ENCODE data around the gene PLEKHM1. TPM values are rescaled to one million over a fixed set of nuclear protein-coding genes. Genes with fewer than 3 reads are reported as not detected.
A peak's percentile ranks its signal among the peaks of the same experiment; 100 is the strongest.

Gene PLEKHM1
- total and polyA plus RNA-seq, 4 experiments from 2014 or later, result 6.8 to 92.5 (median 50.9) TPM

DNA sequence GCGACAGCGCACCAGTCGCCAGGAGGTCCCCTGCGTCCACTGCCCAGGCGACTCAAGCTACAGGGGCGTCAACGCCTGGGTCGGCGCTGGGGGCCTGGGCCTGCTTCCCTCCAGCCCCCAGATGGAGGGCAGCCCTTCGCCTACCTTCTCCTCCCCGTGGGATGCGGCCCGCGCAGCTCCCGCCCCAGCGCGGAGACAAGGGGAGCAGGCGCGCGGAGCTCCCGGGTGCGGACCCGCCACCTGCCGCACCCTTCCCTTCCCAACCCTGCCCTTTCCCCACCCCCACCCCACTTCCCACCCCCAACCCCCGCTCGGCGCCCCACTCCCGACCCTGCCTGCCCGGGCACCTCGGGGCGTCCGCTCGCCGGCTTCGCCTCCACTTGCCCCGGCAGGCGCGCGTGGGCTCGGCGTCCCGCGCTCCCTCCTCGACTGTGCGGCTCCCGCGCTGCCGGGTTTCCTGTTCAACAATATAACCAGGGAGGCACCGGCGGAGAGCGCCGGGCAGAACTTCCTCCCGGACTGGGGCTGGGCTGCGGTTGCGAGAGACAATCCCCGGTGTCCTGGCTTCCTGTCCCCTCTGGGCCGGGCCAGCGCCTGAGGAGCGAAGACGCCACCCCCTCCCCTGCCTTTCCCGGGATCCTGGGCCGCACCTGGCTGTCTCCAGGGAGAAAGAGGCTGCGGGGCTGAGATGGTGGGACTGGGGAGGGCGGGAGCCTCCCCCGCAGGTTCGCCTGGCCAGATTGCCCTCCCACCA lies 57.9 kb downstream of the PLEKHM1 start, which contains the start of gene ARHGAP27:
ARHGAP27 (minus strand) TSS at position 466 of the 754 bp plus-strand sequence. CDS start 2,591 bp downstream, outside the sequence.
- Histone ChIP-seq H3K9me3 (ENCODE audit: control insufficient read depth in 1 of 2, low read length in 2 of 2) (no peaks in the 10 kb centered on the region), H3K4me1 (ENCODE audit: insufficient read depth, low read length) (peaks cover 19% of the 10 kb centered on the region), H3K36me3 (ENCODE audit: insufficient read depth, low read length) (no peaks in the 10 kb centered on the region), H3K4me3 (ENCODE audit: low read length in 2 of 2) (peak within 1 kb of the TSS in 1 of 2 donors; percentile 58), H3K27me3 (ENCODE audit: insufficient read depth, low read length) (no peaks in the 10 kb centered on the region), H3K27ac (ENCODE audit: low read depth, low read length) (peak within 1 kb of the TSS; percentile 9)
- intact Hi-C loops (cut with micrococcal nuclease), result no loop called here
- Mint-ChIP-seq H3K9me3 (no peaks in the 10 kb centered on the region), H3K4me3 (peak within 1 kb of the TSS; percentile 81 to 88 (median 86)), H3K27ac (peak within 1 kb of the TSS in 6 of 7 donors; percentile 52 to 84 (median 78)), H3K27me3 (no peaks in the 10 kb centered on the region), H3K4me1 (peaks cover 9 to 29% (median 23%) of the 10 kb centered on the region in 4 donors), H3K36me3 (peaks cover 0 to 12% of the 10 kb centered on the region in 2 donors)
- CTCF ChIA-PET (ENCODE audit: partially characterized antibody), result no interaction called here
- POLR2A ChIA-PET (ENCODE audit: partially characterized antibody), result interaction anchor here (1.0 to 1.7 kb wide), 2 partner anchors 9 to 115 kb away, joined by 3 to 5 read pairs; partner anchors contain the start of gene MAP3K14
- peak in 2 of 5 donors; percentile 22 to 38 for DNase-seq

DNA sequence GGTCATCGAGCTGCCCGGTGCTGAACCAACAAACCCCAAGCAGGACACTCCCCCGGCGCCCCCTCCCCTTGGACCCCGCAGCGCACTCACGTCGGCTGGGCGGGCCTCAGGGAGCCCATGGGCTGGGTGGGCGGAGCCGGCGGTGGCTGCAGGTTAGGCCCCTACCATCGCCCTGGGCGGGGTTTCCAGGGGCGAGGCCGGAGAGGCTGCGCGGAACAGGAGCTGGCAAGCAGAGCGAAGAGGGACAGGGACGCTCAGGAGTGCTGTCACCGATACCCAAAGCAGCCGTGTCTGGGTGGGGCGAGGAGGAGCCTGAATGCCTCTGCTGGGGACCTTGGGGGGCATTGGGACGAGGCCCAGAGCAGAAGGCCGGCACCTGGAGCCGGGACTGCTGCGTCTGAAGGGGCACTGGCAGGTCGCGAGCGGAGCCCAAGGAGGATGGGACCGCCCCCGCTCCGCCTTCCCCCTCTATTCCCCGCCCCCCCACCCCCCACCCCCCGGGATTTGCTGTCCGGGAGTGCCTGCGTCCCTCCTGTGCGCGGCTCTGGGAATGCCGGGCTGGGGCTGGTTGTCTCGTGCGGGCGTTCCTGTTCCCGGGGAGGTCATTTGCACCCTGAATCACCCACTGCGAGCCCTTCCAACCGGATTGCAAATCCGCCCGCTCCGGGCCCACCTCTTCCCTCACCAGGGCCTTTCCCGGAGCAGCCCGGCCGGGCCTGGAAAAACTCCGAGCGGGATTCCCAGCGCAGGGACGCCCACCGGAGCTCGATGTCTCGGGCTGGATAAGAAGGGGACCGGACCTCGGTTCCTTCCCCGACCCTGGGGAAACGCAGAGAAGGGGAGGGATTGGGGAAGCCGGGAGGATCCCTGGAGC lies 58.8 kb downstream of the PLEKHM1 start:
- Mint-ChIP-seq H3K9me3 (no peaks in the 10 kb centered on the region), H3K36me3 (peaks cover 0 to 7% of the 10 kb centered on the region in 2 donors), H3K27ac (peak overlapping the region in 5 of 7 donors; percentile 51 to 84 (median 66)), H3K27me3 (no peaks in the 10 kb centered on the region), H3K4me3 (peak overlapping the region; percentile 81 to 88 (median 86)), H3K4me1 (peaks cover 9 to 29% (median 23%) of the 10 kb centered on the region in 4 donors)
- no peaks in the 10 kb centered on the region for H3K36me3 ChIP-seq (ENCODE audit: insufficient read depth, low read length)
- CTCF ChIA-PET (ENCODE audit: partially characterized antibody), result interaction anchor here (0.5 kb wide), 1 partner anchor 230 kb away, joined by 3 read pairs; no protein-coding TSS in a partner anchor
- H3K4me3 ChIP-seq (ENCODE audit: low read length in 2 of 2), result peak overlapping the region; percentile 17 to 58
- no peaks in the 10 kb centered on the region for H3K27me3 ChIP-seq (ENCODE audit: insufficient read depth, low read length)
- H3K27ac ChIP-seq (ENCODE audit: low read depth, low read length), result peak overlapping the region; percentile 14
- intact Hi-C loops (cut with micrococcal nuclease), result no loop called here
- no peaks in the 10 kb centered on the region for H3K9me3 ChIP-seq (ENCODE audit: control insufficient read depth in 1 of 2, low read length in 2 of 2)
- POLR2A ChIA-PET (ENCODE audit: partially characterized antibody), result interaction anchor here (1.0 to 1.7 kb wide), 3 partner anchors 10 to 115 kb away, joined by 3 to 5 read pairs (median 4); partner anchors contain the start of gene MAP3K14
- peak; percentile 54 to 83 (median 57) for DNase-seq
- peaks cover 19% of the 10 kb centered on the region for H3K4me1 ChIP-seq (ENCODE audit: insufficient read depth, low read length)

DNA sequence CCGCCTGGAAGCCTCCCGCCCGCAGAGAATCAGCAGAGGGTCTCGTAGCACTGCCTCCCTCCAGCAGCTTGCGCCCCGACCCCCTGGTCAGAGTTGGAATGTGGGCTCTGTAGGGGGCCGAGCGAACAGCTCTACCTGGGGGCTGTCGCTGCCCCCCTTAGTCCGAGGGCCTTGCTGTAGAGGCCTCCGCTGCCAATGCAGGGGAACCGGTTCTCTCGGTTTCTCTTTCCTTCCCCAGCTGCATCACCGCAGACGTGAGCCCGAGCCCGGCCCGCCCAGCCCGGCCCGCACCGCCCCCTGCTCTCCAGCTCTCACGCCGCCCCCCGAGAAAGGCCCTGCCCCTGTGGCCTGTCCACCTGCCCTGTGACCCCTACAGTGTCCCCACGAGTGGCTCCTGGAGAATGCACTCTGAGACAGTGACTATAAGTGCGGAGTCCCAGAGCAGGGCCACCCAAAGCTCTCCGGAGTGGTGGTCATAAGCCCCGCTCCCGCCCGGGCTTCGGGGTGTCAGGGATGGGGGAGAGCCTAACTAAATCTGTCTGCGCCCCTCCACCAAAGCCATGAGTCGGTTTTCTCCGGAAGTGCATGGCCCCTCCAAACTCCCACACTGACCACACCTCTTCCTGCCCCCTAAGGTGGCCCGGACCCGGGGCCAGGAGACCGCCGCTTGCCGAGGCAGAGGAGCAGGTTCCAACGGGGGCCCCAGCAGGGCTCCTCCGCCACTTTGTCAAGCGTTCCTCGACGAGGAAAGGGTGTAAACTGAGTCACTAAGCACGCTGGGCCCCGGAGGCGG lies 59.6 kb downstream of the PLEKHM1 start:
- no peaks in the 10 kb centered on the region for H3K27me3 Mint-ChIP-seq
- H3K9me3 ChIP-seq (ENCODE audit: control insufficient read depth in 1 of 2, low read length in 2 of 2), result no peaks in the 10 kb centered on the region
- H3K4me3 Mint-ChIP-seq, result peak overlapping the region; percentile 81 to 88 (median 86)
- peaks cover 19% of the 10 kb centered on the region for H3K4me1 ChIP-seq (ENCODE audit: insufficient read depth, low read length)
- ChIA-PET POLR2A (ENCODE audit: partially characterized antibody) (interaction anchor here (0.6 to 1.7 kb wide), 3 partner anchors 21 to 213 kb away, joined by 4 to 5 read pairs (median 4); partner anchors contain the start of gene MAP3K14), CTCF (ENCODE audit: partially characterized antibody) (interaction anchor here (0.5 kb wide), 1 partner anchor 229 kb away, joined by 3 read pairs; no protein-coding TSS in a partner anchor)
- peak in 2 of 5 donors; percentile 24 to 51 for DNase-seq
- H3K4me1 Mint-ChIP-seq, result peaks cover 9 to 29% (median 23%) of the 10 kb centered on the region in 4 donors
- H3K9me3 Mint-ChIP-seq, result no peaks in the 10 kb centered on the region
- H3K36me3 Mint-ChIP-seq, result peaks cover 0 to 3% of the 10 kb centered on the region in 2 donors
- intact Hi-C loops (cut with micrococcal nuclease), result no loop called here
- H3K4me3 ChIP-seq (ENCODE audit: low read length in 2 of 2), result peak overlapping the region; percentile 17 to 58
- H3K27me3 ChIP-seq (ENCODE audit: insufficient read depth, low read length), result no peaks in the 10 kb centered on the region
- peak overlapping the region in 4 of 7 donors; percentile 57 to 78 (median 64) for H3K27ac Mint-ChIP-seq
- H3K27ac ChIP-seq (ENCODE audit: low read depth, low read length), result peak overlapping the region; percentile 14
- no peaks in the 10 kb centered on the region for H3K36me3 ChIP-seq (ENCODE audit: insufficient read depth, low read length)

GRCh38 chr17:45430006-45430737 lies 60.3 kb downstream of the PLEKHM1 start:
- no peak overlapping the region for H3K27ac ChIP-seq (ENCODE audit: low read depth, low read length)
- H3K4me3 ChIP-seq (ENCODE audit: low read length in 2 of 2), result no peak overlapping the region
- ChIA-PET POLR2A (ENCODE audit: partially characterized antibody) (interaction anchor here (0.6 to 1.2 kb wide), 2 partner anchors 21 to 212 kb away, joined by 4 read pairs; no protein-coding TSS in a partner anchor), CTCF (ENCODE audit: partially characterized antibody) (no interaction called here)
- Mint-ChIP-seq H3K9me3 (no peaks in the 10 kb centered on the region), H3K27me3 (no peaks in the 10 kb centered on the region), H3K4me1 (peaks cover 9 to 29% (median 23%) of the 10 kb centered on the region in 4 donors), H3K27ac (peak overlapping the region in 1 of 7 donors; percentile 78), H3K4me3 (peak overlapping the region in 7 of 8 donors; percentile 49 to 86 (median 85)), H3K36me3 (no peaks in the 10 kb centered on the region)
- H3K4me1 ChIP-seq (ENCODE audit: insufficient read depth, low read length), result peaks cover 19% of the 10 kb centered on the region
- no peak for DNase-seq
- no peaks in the 10 kb centered on the region for H3K27me3 ChIP-seq (ENCODE audit: insufficient read depth, low read length)
- H3K36me3 ChIP-seq (ENCODE audit: insufficient read depth, low read length), result no peaks in the 10 kb centered on the region
- intact Hi-C loops (cut with micrococcal nuclease), result no loop called here
- H3K9me3 ChIP-seq (ENCODE audit: control insufficient read depth in 1 of 2, low read length in 2 of 2), result no peaks in the 10 kb centered on the region

- Histone ChIP-seq H3K4me3 (ENCODE audit: low read length in 2 of 2) (no peak overlapping the region), H3K27me3 (ENCODE audit: insufficient read depth, low read length) (no peaks in the 10 kb centered on the region), H3K27ac (ENCODE audit: low read depth, low read length) (no peak overlapping the region), H3K9me3 (ENCODE audit: control insufficient read depth in 1 of 2, low read length in 2 of 2) (no peaks in the 10 kb centered on the region), H3K4me1 (ENCODE audit: insufficient read depth, low read length) (peaks cover 19% of the 10 kb centered on the region), H3K36me3 (ENCODE audit: insufficient read depth, low read length) (no peaks in the 10 kb centered on the region)
- no peaks in the 10 kb centered on the region for H3K27me3 Mint-ChIP-seq
- no peaks in the 10 kb centered on the region for H3K9me3 Mint-ChIP-seq
- H3K27ac Mint-ChIP-seq, result peak overlapping the region in 1 of 7 donors; percentile 77
- H3K36me3 Mint-ChIP-seq, result no peaks in the 10 kb centered on the region
- intact Hi-C loops (cut with micrococcal nuclease), result loop anchor here (2.0 kb wide), 1 partner anchor 19 kb away; no protein-coding TSS in a partner anchor
- peak overlapping the region in 5 of 8 donors; percentile 35 to 86 (median 63) for H3K4me3 Mint-ChIP-seq
- H3K4me1 Mint-ChIP-seq, result peaks cover 9 to 29% (median 23%) of the 10 kb centered on the region in 4 donors
- no peak for DNase-seq
- POLR2A ChIA-PET (ENCODE audit: partially characterized antibody), result interaction anchor here (1.0 kb wide), 1 partner anchor 21 kb away, joined by 3 read pairs; no protein-coding TSS in a partner anchor
- CTCF ChIA-PET (ENCODE audit: partially characterized antibody), result interaction anchor here (0.9 to 1.6 kb wide), 2 partner anchors 11 to 34 kb away, joined by 4 to 6 read pairs; no protein-coding TSS in a partner anchor
Measured at GRCh38 chr17:45429339-45430005, 61.0 kb downstream of the PLEKHM1 start.
